ENCODE measurements around the gene GRIP1.

Gene GRIP1

GRCh38 chr12:66644151-66644550 lies 34.7 kb downstream of the GRIP1 start:
- no peak for DNase-seq

- no peak for DNase-seq
Observed at GRCh38 chr12:66640691-66641460, 38.0 kb downstream of the GRIP1 start.

GRCh38 chr12:66638666-66639065 lies 40.2 kb downstream of the GRIP1 start:
- DNase-seq: no peak

- DNase-seq: no peak
Observed at GRCh38 chr12:66637699-66638301, 41.1 kb downstream of the GRIP1 start.

- no peak for DNase-seq
Observed at GRCh38 chr12:66636771-66637170, 42.1 kb downstream of the GRIP1 start.

- DNase-seq: no peak
Observed at GRCh38 chr12:66633676-66634075, 45.2 kb downstream of the GRIP1 start.

- DNase-seq: no peak
Observed at GRCh38 chr12:66629138-66629870, 49.6 kb downstream of the GRIP1 start.

GRCh38 chr12:66627988-66628317 lies 50.9 kb downstream of the GRIP1 start:
- DNase-seq: no peak

- DNase-seq: no peak
Observed at GRCh38 chr12:66627270-66627987, 51.4 kb downstream of the GRIP1 start.

GRCh38 chr12:66624806-66625205 lies 54.1 kb downstream of the GRIP1 start:
- DNase-seq: no peak

GRCh38 chr12:66623455-66623854 lies 55.4 kb downstream of the GRIP1 start:
- no peak for DNase-seq

GRCh38 chr12:66620688-66621087 lies 58.2 kb downstream of the GRIP1 start:
- no peak for DNase-seq

GRCh38 chr12:66620026-66620425 lies 58.9 kb downstream of the GRIP1 start:
- no peak for DNase-seq

- no peak for DNase-seq
Observed at GRCh38 chr12:66617991-66618390, 60.9 kb downstream of the GRIP1 start.

GRCh38 chr12:66612090-66612775 lies 66.6 kb downstream of the GRIP1 start:
- DNase-seq: no peak

GRCh38 chr12:66607147-66607546 lies 71.7 kb downstream of the GRIP1 start:
- DNase-seq: no peak

- no peak for DNase-seq
Observed at GRCh38 chr12:66605293-66605692, 73.6 kb downstream of the GRIP1 start.

GRCh38 chr12:66603981-66604479 lies 74.8 kb downstream of the GRIP1 start:
- DNase-seq: no peak

- DNase-seq: no peak
Observed at GRCh38 chr12:66603461-66603860, 75.4 kb downstream of the GRIP1 start.

GRCh38 chr12:66602483-66603143 lies 76.3 kb downstream of the GRIP1 start:
- no peak for DNase-seq

GRCh38 chr12:66600903-66601302 lies 78.0 kb downstream of the GRIP1 start:
- DNase-seq: no peak

- DNase-seq: no peak
Observed at GRCh38 chr12:66599816-66600215, 79.1 kb downstream of the GRIP1 start.
